ENCODE data around the gene ANKFY1. TPM values are rescaled to one million over a fixed set of nuclear protein-coding genes. Genes with fewer than 3 reads are reported as not detected.

The ANKFY1 gene
- total RNA-seq, 1 donor from 2014 or later: 37.9 TPM

- DNase-seq: no peak
These were observed 145.6 kb downstream of the ANKFY1 start for GRCh38 chr17:4118015-4118743.

- DNase-seq: no peak
These were observed 147.3 kb downstream of the ANKFY1 start for GRCh38 chr17:4116516-4116915.

Small RNA genes lying within 50 kb of the gene (small RNA-seq; reads per million reads assigned to genes)
- gene RF00019 (ENCODE audit: low replicate concordance): not detected

Other genes with a start within 250 kb of the ANKFY1 start
- 36.9 TPM for gene ZZEF1, start 120.9 kb downstream of the ANKFY1 start, total RNA-seq
- 7.7 TPM for gene CYB5D2, start 120.8 kb downstream of the ANKFY1 start, total RNA-seq
- gene UBE2G1, start 102.7 kb upstream of the ANKFY1 start, total RNA-seq: 34.9 TPM
- gene SPNS3, start 170.0 kb upstream of the ANKFY1 start, total RNA-seq: 0.79 TPM
- 24.1 TPM for gene SPNS2, start 234.9 kb upstream of the ANKFY1 start, total RNA-seq